NOMO-1 treated with dmso at 0.1 percent for 144 hours (cell line): ENCODE results near the gene PRTFDC1.
"Not testable (repeated sequence)": the region's sequence is repeated elsewhere in the genome, so short reads cannot be mapped to it uniquely, and the experiment has no call there.

Experiments used
- DNase-seq: peaks from one replicate; lab custom pipeline; 2025; ENCODE audit not compliant: unreplicated experiment; lab: John Stamatoyannopoulos, UW

Gene PRTFDC1

GRCh38 chr10:24952143-24952706 lies at the start of gene PRTFDC1:
Gene PRTFDC1 (minus strand): TSS chr10:24952606. CDS start chr10:24952575, 31 bp downstream.
- no peak for DNase-seq

- DNase-seq = no peak
Measured at GRCh38 chr10:24998044-24998443, 45.6 kb upstream of the PRTFDC1 start.

- DNase-seq = no peak
Measured at GRCh38 chr10:24995072-24995471, 42.7 kb upstream of the PRTFDC1 start.

GRCh38 chr10:24993237-24993958 lies 41.0 kb upstream of the PRTFDC1 start:
- DNase-seq = no peak

GRCh38 chr10:24992512-24993133 lies 40.2 kb upstream of the PRTFDC1 start:
- no peak for DNase-seq

GRCh38 chr10:24991298-24991697 lies 38.9 kb upstream of the PRTFDC1 start:
- DNase-seq = no peak

- DNase-seq = no peak
Measured at GRCh38 chr10:24989867-24990266, 37.5 kb upstream of the PRTFDC1 start.

GRCh38 chr10:24988831-24989640 lies 36.6 kb upstream of the PRTFDC1 start:
- no peak for DNase-seq

- DNase-seq = no peak
Measured at GRCh38 chr10:24984906-24985305, 32.5 kb upstream of the PRTFDC1 start.

- DNase-seq = no peak
Measured at GRCh38 chr10:24983946-24984345, 31.5 kb upstream of the PRTFDC1 start.

- no peak for DNase-seq
Measured at GRCh38 chr10:24983130-24983529, 30.7 kb upstream of the PRTFDC1 start.

GRCh38 chr10:24982319-24983112 lies 30.1 kb upstream of the PRTFDC1 start:
- no peak for DNase-seq

GRCh38 chr10:24981161-24981710 lies 28.8 kb upstream of the PRTFDC1 start:
- DNase-seq = no peak

GRCh38 chr10:24979685-24980084 lies 27.3 kb upstream of the PRTFDC1 start:
- no peak for DNase-seq

- no peak for DNase-seq
Measured at GRCh38 chr10:24974976-24975375, 22.6 kb upstream of the PRTFDC1 start.

GRCh38 chr10:24973163-24973562 lies 20.8 kb upstream of the PRTFDC1 start:
- no peak for DNase-seq

- no peak for DNase-seq
Measured at GRCh38 chr10:24971374-24971773, 19.0 kb upstream of the PRTFDC1 start.

GRCh38 chr10:24969841-24970281 lies 17.5 kb upstream of the PRTFDC1 start:
- no peak for DNase-seq

- not testable (repeated sequence) for DNase-seq
Measured at GRCh38 chr10:24968951-24969350, 16.5 kb upstream of the PRTFDC1 start.

- DNase-seq = no peak
Measured at GRCh38 chr10:24968349-24968748, 15.9 kb upstream of the PRTFDC1 start.
